GM21447 (cell line): ENCODE data around the gene CGB5.
"Not testable (repeated sequence)": the region's sequence is repeated elsewhere in the genome, so short reads cannot be mapped to it uniquely, and the experiment has no call there.

Source experiments
- ATAC-seq: cut with Tn5 transposase; IDR thresholded peaks from one replicate; pipeline ENCODE4 v1.9.1; 2021; ENCODE audit not compliant: unreplicated experiment

Gene CGB5

DNA sequence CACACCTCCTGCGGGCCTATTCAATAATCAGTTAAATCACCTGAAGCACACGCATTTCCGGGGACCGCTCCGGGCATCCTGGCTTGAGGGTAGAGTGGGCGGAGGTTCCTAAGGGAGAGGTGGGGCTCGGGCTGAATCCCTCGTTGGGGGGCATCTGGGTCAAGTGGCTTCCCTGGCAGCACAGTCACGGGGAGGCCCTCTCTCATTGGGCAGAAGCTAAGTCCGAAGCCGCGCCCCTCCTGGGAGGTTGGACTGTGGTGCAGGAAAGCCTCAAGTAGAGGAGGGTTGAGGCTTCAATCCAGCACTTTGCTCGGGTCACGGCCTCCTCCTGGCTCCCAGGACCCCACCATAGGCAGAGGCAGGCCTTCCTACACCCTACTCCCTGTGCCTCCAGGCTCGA is at the start of gene CGB5:
Gene CGB5, plus strand, starts transcription at position 301 of the 400 bp plus-strand sequence. CDS start 362 bp downstream, outside the sequence.
- ATAC-seq = not testable (repeated sequence)

DNA sequence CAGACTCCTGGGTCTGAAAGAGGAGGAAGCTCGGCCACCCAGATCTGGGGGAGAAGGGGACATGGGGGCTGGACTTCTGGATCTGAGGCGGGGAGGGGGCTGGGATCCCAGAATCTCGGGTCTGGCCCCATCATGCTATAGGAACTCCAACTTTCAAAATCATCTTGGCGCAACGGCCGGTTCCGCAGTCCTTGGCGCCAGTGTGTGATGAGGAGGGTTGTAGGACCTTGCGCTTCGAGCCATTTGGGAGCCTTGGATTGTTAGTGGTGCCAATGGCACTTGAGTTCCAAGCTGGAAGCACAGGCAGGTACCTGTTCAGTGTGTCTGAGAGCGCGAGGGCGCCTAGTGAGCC is 49.6 kb upstream of the CGB5 start:
- ATAC-seq = no peak

DNA sequence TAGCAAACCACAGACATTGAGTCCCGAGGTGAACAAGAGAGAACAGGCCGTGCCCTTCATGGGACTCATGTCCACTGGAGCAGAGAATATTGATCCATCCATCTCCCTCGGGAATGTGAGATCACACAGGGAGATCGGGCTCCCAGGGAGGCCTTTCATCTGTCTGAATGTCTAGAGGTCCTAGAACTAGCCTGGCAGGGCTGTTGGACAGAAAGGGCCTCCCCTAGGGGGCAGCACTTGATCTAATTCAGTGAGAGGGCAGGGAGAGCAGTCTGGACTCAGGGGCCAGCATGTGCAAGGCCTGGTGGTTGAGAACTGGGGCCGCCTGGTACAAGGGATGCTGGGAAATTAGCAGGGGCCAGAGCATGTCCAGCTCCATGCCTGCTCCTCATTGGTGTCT is 45.7 kb upstream of the CGB5 start:
- no peak for ATAC-seq

DNA sequence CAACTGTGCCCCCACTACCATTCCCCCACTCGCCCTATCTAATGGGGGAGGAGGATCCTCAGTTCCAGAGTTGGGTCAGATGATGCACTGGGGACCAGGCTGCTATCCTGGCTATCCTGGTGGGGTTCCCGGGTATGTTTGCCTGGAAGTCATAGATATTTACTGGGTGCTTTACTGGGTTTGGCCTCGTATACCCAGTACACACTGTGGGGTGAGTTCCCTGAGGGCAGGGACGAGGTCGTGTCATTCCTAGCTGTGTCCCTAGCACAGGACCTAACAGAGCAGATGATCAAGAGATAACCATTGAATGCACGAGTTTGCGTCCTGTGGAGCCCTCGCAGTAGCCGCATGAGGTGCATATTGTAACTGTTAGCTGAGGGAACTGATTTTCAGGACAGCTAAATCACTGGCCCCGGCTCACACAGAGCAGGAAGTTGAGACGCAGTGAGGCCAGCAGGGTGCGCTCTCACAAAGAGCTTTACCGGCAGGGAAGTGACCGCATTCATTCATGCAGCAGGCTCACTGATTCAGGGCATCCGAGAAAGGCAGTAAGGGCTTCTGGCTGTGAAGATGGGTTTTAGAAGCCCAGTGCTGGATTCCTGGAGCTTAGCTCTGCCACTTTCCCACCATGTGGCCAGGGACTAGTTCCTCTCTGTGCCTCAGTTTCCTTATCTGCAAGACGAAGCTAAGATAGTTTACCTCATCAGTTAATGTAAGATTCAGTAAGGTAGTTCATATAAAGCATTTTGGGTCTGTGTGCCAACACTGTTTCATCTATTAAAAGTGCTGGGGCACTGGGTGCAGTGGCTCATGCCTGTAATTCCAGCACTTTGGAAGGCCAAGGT is 43.9 kb upstream of the CGB5 start:
- no peak for ATAC-seq

DNA sequence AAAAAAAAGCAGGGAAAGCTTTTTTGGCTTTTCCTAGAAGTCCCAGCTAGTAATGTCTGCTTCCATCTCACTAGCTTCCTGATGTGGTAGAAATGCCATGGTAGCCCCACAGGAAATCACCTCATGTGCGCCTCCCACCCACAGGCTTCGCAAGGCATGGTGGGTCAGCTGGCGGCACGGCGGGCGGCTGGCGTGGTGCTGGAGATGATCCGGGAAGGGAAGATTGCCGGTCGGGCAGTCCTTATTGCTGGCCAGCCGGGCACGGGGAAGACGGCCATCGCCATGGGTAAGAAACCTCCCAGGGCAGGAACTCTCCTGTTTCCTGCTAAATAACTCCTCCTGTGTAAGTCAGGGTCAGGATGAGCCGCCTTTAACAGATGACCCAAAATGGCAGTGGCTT is 39.5 kb upstream of the CGB5 start:
- no peak for ATAC-seq

DNA sequence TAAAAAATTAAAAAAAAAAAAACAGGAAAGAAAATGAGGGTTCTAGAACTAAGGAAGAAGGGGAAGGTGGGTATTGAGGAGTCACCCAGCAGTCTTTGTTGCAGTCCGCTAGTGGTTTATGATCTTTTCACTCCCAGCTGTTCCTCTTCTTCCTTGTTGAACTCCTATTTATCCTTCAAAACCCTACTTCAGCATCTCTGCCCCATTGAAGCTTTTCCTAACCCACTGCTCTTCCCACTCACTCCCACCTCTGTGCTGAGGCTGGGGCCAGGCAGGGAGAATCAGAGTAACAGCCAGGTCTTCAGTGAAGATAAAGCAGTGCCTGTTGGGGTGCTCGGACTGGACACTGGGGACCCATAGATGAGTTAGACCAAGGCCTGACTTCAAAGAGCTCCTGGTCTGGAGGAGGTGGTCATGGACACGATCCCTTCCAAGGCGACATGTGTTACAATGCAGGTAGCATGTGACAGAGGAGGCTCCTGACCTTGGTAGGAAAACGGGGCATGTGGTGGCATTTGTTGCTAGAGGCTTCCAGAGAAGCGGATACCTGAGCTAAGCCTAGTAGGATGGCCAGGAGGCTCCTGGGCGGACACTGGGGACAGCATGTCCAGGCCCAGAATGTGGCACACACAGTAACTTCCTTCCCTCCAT is 38.6 kb upstream of the CGB5 start:
- no peak for ATAC-seq

DNA sequence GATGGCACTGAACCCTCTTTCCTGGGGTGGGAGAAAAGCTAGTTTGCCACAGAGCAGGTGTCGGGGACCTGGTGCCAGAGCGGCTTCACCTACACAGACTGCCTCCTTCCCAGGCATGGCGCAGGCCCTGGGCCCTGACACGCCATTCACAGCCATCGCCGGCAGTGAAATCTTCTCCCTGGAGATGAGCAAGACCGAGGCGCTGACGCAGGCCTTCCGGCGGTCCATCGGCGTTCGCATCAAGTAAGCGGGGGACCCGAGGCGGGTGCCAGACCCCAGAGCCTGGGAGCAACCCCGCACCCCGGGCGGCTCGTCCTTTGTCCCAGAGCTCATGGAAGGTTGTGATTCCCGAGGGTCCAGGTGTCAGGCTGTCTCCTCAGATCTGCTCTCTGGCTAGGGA is 36.7 kb upstream of the CGB5 start:
- no peak for ATAC-seq

DNA sequence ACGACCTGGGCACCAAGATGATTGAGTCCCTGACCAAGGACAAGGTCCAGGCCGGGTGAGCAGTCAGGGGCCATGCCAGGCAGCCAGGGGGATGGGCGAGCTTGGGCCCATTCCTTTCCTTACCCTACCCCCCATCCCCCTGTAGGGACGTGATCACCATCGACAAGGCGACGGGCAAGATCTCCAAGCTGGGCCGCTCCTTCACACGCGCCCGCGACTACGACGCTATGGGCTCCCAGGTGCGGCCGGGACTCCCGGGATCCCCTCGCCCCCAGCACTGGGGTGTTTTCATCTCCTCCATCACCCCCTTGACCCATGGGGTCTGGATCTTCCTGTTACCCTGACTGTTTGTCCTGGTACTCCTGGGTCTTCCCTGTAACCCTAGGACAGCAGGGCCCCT is 33.8 kb upstream of the CGB5 start:
- no peak for ATAC-seq

DNA sequence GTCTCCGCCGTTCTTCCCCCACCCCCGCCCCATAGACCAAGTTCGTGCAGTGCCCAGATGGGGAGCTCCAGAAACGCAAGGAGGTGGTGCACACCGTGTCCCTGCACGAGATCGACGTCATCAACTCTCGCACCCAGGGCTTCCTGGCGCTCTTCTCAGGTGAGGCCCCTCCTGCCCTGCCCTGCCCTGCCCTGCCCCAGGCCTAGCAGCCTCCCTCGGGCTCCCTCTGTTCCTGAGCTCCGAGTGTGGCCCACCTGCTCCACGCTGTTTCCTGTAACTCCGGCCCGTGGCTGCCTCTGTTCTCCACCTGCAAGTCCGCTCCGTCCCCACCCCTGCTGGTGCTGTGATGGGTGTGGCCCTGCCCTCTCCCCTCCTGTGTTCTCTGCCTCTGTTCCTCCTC is 33.2 kb upstream of the CGB5 start:
- ATAC-seq = no peak

DNA sequence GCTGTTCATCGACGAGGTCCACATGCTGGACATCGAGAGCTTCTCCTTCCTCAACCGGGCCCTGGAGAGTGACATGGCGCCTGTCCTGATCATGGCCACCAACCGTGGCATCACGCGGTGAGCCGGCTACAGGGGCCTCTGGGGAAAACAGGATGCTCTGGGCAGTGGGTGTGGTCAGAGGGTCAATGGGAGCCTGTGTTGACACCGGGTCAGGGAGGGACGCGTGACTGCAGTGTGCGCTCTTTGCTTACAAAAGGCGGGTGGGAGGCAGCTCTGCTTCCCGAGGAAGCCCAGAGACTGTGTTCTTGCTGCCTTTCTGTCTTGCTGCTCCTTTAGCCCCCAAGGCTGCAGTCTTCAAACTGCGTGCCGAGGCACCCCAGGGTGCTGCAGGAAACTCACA is 32.5 kb upstream of the CGB5 start:
- no peak for ATAC-seq

DNA sequence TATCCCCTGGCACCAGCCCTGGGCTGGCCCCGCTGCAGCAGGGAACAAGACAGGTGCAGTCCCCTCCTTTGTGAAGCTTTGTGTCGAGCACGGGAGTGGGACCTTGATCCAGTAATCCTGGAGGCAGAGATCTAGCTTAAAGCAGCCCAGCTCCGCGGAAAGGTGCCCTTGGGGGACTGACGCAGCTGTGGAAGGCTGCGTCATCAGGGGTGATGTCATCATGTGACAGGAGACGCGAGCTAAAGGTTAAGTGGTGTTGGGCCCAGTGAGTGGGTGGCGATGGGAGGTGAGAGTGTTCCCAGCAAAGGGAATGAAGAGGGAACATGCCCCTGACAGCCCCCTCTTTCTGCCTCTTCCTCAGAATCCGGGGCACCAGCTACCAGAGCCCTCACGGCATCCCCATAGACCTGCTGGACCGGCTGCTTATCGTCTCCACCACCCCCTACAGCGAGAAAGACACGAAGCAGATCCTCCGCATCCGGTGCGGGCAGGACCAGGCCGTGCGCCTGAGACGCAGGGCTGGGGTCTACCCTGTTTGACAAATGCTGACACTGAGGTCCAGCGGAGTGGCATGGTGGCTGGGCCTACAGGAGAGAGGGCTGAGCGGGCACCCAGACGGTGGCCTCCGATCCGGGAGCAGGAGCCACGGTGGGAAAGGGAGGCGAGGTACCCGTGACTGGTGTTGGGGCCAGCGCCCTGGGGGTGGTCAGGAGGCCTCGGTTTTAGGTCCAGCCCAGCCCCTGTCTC is 29.4 kb upstream of the CGB5 start:
- ATAC-seq = no peak

DNA sequence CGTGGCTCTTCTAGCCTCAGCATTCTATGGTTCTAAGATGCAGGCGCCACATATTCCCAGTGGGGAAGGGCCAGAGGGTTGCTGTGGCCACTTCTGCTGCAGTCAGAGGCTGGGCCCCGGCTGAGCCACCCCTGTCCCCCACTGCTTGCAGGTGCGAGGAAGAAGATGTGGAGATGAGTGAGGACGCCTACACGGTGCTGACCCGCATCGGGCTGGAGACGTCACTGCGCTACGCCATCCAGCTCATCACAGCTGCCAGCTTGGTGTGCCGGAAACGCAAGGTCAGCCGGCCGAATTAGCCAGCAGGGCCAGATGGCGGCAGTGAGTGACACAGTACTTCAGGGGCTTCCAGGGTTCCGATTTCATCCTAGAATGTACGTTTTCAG is 28.8 kb upstream of the CGB5 start:
- ATAC-seq = no peak

DNA sequence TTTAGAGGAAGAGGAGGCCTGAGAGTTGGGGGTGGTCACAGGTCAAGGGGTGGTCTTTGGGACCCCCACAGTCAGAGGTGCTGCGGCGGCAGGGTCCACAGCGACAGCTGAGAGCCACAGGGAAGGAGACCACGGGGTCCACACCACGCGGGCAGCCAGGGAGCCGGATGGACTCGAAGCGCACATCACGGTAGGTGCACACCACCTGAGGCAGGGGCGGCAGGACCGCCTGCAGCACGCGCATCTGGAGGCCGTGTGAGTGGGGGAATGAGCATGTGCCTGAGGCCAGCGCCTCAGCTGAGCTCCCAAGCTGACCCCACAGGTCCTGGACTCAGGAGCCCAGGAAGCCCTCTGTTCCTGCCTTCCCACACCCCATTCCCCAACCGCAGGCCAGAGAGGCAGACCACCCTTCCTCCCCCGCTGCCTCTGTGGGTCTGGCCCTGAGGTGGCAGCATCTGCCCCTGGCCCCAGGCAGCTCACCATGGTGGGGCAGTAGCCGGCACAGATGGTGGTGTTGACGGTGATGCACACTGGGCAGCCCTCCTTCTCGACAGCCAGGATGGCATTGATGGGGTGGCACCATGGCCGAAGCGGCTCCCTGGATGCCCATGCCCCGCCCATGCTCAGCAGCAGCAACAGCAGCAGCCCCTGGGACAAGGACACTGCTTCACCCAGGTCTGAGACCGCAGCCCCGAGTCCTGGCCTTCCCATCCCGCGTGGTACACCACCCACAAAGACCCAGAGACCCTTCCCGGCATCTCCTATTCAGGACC is 27.4 kb upstream of the CGB5 start:
- no peak for ATAC-seq

DNA sequence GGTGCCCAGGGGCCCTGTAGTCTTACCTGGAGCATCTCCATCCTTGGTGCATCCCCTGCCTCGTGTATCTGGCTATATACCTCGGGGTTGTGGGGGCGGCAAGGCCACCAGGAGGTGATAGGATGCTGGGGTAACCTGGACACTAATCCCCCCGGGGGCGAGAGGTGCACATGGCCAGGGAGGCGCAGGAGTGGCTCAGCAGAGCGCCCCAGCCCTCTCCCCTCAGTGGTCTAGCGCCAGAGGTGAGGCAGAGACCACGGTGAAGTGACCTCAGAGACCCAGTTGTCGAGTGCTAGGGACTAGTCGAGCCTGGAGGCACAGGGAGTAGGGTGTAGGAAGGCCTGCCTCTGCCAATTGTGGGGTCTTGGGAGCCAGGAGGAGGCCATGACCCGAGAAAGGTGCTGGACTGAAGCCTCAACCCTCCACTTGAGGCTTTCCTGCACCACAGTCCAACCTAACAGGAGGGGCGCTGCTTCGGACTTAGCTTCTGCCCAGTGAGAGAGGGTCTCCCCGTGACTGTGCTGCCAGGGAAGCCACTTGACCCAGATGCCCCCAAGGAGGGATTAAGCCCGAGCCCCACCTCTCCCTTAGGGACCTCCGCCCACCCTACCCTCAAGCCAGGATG is 26.5 kb upstream of the CGB5 start, which contains the start of gene LHB:
Gene LHB, minus strand, starts transcription at position 51 of the 625 bp plus-strand sequence. Its CDS starts 10 bp downstream, at position 41.
- no peak for ATAC-seq

DNA sequence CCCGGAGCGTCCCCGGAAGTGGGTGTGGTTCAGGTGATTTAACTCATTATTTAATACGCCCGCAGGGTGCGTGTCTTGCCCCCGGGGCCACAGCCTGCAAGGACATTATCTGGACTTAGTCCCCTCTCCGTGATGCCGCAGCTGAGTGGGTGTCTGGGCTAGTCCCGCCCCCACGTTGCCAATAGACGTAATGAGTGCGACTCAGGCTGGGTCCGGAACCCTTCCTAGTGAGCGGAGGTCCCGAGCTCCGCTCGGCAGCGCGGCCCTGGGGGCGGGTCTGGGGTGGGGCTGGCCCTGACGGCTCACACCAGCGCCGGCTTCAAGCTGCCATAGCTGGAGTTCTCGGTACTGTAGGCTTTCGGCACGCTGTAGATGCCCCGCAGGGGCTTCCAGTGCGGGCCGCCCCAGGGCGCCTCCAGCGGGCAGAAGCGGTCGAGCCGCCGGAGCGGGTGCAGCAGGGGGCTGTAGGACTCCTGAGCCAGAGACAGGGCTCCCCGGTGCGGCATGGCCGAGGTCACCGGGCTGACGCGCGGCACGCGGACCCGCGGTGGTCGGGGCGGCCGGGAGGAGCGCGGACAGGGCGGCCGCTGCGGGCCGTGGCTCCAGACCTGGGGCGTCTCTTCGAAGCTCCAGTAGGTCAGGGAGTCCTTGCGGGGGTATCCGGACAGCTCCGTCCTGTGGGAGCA is 25.8 kb upstream of the CGB5 start:
- ATAC-seq = no peak

DNA sequence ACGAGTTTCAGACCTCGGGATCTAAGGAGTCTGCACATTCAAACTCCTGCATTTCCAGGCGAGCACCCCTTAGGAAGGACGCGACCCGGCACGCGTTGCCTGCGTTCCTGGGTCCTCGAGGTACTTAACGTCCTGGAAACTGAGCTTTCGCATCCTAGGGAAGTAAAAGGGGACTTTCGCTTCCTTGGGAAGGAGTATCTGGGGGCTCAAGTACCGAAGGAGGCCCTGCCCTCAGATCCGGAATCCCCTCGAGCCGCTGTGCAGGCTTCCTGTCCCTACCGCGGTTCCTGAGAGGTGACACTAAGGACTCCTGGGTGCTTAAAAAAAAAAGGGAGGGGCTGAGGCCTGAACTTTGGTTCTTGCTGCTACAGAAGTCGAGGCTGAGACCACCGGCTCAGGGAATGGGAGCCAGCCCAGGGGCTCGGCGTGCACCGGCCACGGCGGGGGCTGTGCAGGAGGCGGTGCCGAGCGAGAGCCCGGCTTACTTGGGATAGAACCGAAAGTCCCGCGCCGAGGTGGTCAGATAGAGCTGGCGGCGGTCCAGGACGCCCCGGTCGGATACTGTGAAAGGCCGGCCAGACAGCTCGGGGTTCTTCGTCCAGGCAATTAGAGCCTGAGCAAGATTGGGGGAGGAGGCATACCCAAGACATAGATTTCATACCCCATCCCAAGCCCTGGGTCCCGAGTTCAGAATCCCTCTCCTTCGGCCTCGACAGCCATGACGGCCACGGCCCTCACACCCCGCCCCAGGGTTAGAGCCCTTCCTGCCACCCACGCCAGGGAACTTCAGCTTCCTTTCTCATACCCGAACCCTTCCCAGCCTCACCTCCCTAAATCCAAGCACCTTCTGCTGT is 25.0 kb upstream of the CGB5 start:
- ATAC-seq = not testable (repeated sequence)

DNA sequence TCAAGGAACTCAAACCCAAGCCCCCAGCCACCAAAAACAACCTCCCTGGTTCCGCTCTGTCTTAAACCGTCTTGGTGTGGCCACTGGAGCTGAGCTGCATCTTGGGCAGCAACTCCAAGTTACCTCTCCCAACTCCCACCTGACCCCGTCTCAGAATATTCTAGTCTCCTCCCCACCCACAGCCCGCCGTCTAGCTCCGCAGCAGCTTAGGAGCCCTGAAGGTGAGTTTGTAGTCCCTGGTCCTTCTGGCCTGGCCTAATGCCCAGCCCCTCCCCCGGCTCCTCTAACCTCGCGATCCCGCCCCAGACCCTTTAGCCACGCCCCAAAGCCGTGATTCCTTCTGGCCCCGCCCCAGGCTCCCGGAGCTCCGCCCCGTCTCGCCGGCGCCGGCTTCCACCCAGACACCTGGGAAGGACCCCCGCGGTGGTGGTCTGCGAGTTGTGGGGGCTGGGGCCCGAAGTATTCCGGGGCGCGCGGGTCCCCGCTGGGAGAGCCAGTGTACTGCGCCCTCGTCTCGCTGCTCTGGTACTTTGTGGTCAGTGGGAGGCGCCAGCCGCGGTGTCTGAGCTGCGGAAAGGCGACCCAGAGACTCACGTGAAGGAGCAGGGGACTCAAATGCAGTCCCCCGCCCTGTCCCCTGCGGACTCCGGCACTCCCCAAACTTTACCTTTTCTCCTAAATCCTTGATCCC is 24.3 kb upstream of the CGB5 start:
- ATAC-seq = no peak

DNA sequence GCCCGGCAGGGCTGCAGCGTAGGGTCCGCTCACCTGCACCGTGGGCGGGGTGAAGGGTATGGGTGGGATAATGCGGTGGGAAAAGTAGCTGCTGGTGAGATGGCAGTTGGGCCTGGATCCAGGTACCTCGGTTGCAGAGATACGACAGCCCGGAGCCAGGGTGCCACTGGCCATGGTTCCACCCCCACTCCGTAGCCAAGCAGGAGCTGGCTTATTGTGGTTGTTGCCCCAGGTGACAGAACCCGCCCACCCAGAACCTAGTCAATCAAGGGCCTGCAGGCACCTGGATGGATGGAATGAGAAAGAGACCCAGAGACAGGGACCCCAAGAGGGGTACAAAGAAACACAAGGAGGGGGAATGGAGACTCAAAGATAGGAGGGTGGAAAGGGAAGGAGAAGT is 23.3 kb upstream of the CGB5 start:
- no peak for ATAC-seq
